Measurements from ENCODE around the gene PPP1R3C. TPM values are rescaled to one million over a fixed set of nuclear protein-coding genes. Genes with fewer than 3 reads are reported as not detected.

PPP1R3C gene
- total and polyA plus RNA-seq, 2 experiments from 2014 or later = 0.91 to 1.8 TPM

DNA sequence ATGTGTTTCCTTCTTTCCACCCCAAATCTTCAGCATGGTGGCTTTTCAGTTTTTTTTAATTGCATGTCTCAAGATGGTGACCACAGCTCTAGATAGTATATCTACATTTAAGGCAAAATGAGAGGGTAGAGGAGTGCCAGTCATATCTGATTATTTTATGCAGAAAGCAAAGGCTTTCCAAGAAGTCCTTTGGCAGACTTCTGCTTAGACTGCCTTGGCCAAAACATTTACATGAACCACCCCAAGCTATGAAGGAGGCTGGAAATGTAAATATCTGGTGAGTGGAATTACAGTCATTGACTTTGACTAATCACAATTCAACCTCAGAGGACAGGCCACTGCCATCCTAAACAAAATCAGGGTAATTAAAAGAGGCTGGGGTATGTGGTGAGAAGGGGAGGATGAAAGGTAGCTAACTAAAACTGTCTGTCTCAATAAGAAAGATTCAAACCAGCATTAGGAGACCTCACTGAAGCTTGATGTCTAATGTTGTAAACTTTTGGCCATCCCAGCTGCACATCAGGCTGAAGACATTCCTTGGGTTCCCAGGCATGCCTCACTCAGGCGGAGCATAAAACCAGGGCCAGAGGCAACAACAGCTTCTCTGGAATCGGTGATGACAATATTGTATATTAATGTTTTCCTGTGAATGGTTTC lies 53.4 kb downstream of the PPP1R3C start:
- no peak for ATAC-seq
- H3F3A ChIP-seq (replicated peaks; ENCODE audit: low read depth) = no peaks in the 10 kb centered on the region
- Mint-ChIP-seq H3K27ac (no peak overlapping the region), H3K4me3 (no peak overlapping the region), H3K36me3 (ENCODE audit: low read depth) (no peaks in the 10 kb centered on the region), H3K9me3 (peaks cover 3% of the 10 kb centered on the region; the same call in 1 of the 3 replicates), H3K27me3 (ENCODE audit: insufficient read depth, low read depth, poor library complexity) (no peaks in the 10 kb centered on the region), H3K4me1 (no peaks in the 10 kb centered on the region)
- H4K20me1 ChIP-seq (replicated peaks; ENCODE audit: insufficient read depth) = no peaks in the 10 kb centered on the region
- no peak for TF ChIP-seq ZNF114 (CRISPR knock-in tag; IDR thresholded peaks at IDR 0.05)
- TF ChIP-seq NANOG (IDR thresholded peaks at IDR 0.05; ENCODE audit: borderline replicate concordance) = no peak
- TF ChIP-seq CREB1 (CRISPR knock-in tag; IDR thresholded peaks at IDR 0.05; ENCODE audit: low read depth) = no peak
- no peak overlapping the region for H2AFZ ChIP-seq
- no peaks in the 10 kb centered on the region for H3K36me3 ChIP-seq (ENCODE audit: insufficient read depth)
- H3K27ac ChIP-seq (ENCODE audit: low read depth) = no peak overlapping the region
- peaks cover 4% of the 10 kb centered on the region; the same call in 1 of the 2 replicates for H3K9me2 ChIP-seq (ENCODE audit: insufficient read depth)
- H3K79me2 ChIP-seq (replicated peaks; ENCODE audit: insufficient read depth) = no peaks in the 10 kb centered on the region
- H3K4me1 ChIP-seq (ENCODE audit: insufficient read depth) = no peaks in the 10 kb centered on the region
- H3K4me3 ChIP-seq = no peak overlapping the region
- DNase-seq (ENCODE audit: low spot score) = no peak
- no peaks in the 10 kb centered on the region for H3K27me3 ChIP-seq (ENCODE audit: insufficient read depth)
- H3K4me2 ChIP-seq = no peak overlapping the region

Other genes with a start within 250 kb of the PPP1R3C start
- 14.4 and 18.2 TPM in 2 replicates for gene HECTD2, start 222.7 kb downstream of the PPP1R3C start, total RNA-seq (2014; rRNA removed; shearing (Covaris generic))
- 6.2 and 8.5 TPM in 2 replicates for gene HECTD2, start 222.7 kb downstream of the PPP1R3C start, polyA plus RNA-seq (2016; fragmentation: Nextera tagmentation; extraction: Ambion mirVana)
- 82.4 and 85.5 TPM in 2 replicates for gene TNKS2, start 165.4 kb upstream of the PPP1R3C start, total RNA-seq (2014; rRNA removed; shearing (Covaris generic))
- 21.3 and 23.5 TPM in 2 replicates for gene TNKS2, start 165.4 kb upstream of the PPP1R3C start, polyA plus RNA-seq (2016; fragmentation: Nextera tagmentation; extraction: Ambion mirVana)

All from GM23338 (cell line).